ENCODE measurements around the gene SEPTIN2.
"Not testable (repeated sequence)": the region's sequence is repeated elsewhere in the genome, so short reads cannot be mapped to it uniquely, and the experiment has no call there.

Gene SEPTIN2

DNA sequence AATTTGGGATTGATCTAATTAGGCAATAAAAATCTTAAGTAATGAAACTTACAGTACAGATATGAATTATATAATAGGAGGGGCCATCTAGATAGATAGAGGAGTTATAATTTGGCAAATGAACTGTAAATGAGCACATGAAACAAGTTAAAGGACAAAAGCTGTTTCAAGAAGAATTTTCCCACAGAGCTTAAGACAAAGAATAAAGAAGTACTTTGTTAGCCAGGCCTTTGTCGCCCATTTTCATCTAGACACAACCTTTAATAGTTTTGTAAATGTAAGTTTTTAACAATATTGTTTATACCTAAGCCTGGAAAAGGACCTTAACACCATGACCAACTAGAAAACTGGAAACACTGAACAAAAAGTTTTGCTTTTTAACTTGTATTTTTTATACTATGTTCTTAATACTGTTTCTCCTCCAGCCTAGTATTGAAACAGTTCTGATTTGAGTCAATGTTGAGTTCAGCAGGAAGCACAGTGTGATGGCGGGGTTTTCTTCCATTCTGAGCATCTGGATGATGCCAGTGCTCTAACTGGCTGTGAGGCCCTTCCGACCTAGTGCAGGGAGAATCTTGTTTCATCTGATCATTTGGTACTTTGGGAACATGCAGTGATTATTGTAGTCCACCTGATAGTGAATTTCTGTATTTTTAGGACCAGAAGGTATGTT, 77.9 kb downstream of the SEPTIN2 start:
- DNase-seq (ENCODE audit: insufficient read length, low spot score) (no peak), FAIRE-seq (no peak)
- TF ChIP-seq, protein P1, sequence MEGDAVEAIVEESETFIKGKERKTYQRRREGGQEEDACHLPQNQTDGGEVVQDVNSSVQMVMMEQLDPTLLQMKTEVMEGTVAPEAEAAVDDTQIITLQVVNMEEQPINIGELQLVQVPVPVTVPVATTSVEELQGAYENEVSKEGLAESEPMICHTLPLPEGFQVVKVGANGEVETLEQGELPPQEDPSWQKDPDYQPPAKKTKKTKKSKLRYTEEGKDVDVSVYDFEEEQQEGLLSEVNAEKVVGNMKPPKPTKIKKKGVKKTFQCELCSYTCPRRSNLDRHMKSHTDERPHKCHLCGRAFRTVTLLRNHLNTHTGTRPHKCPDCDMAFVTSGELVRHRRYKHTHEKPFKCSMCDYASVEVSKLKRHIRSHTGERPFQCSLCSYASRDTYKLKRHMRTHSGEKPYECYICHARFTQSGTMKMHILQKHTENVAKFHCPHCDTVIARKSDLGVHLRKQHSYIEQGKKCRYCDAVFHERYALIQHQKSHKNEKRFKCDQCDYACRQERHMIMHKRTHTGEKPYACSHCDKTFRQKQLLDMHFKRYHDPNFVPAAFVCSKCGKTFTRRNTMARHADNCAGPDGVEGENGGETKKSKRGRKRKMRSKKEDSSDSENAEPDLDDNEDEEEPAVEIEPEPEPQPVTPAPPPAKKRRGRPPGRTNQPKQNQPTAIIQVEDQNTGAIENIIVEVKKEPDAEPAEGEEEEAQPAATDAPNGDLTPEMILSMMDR (IDR thresholded peaks at IDR 0.05; ENCODE audit: insufficient read depth, missing control alignments), result no peak

- not testable (repeated sequence) for DNase-seq (ENCODE audit: insufficient read length, low spot score); FAIRE-seq
Measured at GRCh38 chr2:241396809-241397208, 81.1 kb downstream of the SEPTIN2 start.

- FAIRE-seq, result no peak
- DNase-seq (ENCODE audit: insufficient read length, low spot score), result no peak
- TF ChIP-seq, protein P1 (IDR thresholded peaks at IDR 0.05; ENCODE audit: insufficient read depth, missing control alignments), result no peak
Measured at GRCh38 chr2:241399941-241400922, 84.5 kb downstream of the SEPTIN2 start.
